NCI-H1436 treated with DMSO at 0.1 percent for 48 hours (cell line): ENCODE data around the gene RSRC2.
"Not testable (repeated sequence)": the region's sequence is repeated elsewhere in the genome, so short reads cannot be mapped to it uniquely, and the experiment has no call there.

ENCODE experiments used
- DNase-seq: peaks from one replicate; lab custom pipeline; 2025; lab: John Stamatoyannopoulos, UW

RSRC2 gene, protein sequence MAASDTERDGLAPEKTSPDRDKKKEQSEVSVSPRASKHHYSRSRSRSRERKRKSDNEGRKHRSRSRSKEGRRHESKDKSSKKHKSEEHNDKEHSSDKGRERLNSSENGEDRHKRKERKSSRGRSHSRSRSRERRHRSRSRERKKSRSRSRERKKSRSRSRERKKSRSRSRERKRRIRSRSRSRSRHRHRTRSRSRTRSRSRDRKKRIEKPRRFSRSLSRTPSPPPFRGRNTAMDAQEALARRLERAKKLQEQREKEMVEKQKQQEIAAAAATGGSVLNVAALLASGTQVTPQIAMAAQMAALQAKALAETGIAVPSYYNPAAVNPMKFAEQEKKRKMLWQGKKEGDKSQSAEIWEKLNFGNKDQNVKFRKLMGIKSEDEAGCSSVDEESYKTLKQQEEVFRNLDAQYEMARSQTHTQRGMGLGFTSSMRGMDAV

DNA sequence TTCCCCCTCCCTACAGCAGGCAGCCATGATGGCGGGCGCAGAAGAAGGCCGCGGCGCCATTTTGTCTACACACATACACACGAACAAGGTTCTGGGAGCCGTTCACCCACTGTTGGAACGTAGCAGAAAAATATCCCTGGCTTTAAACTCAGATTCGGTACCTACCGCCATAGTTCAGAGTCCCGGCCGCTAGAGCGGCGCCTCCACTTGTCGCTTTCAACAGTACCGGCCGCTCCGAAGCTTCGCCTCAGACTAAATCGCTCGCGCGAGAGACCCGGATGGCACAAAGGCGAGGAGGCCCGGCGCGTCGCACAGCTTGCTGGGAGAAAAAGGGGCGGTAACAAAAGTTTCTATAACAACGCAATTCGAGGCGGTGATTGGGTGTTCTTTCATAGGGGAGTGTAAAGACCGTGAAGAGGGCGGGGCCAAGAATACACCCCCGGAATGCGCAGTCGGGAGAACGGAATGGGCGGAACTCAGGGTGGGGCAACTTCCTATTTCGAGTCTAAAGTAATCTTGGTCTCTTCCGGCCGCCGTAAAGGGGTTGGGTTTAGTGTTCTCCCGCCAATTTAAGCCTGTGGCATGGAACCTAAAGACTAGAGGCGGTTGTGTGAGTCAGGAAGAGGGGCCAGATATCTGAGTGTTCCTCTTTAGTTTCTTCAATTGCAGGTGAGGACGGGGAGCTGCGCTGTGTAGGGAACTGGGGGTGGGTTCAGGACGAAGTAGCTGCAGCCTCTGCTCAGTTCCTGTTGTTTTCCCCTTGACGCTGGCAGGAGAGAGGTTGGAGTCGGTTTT, at the start of gene RSRC2, which contains the start of gene KNTC1:
TSS of gene RSRC2 (minus strand) at position 254 of the 795 bp plus-strand sequence. CDS start at position 171, 83 bp downstream.
TSS of gene KNTC1 (plus strand) at position 567 of the 795 bp plus-strand sequence. CDS start 2,815 bp downstream, outside the sequence.
- peak; percentile 98 for DNase-seq

DNA sequence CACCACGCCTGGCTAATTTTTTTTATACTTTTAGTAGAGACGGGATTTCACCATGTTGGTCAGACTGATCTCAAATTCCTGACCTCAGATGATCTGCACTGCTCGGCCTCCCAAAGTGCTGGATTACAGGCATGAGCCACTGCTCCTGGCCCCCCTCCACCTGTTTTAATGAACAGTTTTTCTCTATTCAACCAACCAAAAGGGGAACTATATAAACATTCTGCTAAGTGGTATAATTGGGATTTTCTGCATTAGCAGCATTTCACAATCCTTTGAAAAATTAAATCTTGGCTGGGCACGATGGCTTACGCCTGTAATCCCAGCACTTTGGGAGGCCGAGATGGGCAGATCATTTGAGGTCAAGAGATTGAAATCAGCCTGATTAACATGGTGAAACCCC, 45.1 kb upstream of the RSRC2 start:
- DNase-seq: no peak

DNA sequence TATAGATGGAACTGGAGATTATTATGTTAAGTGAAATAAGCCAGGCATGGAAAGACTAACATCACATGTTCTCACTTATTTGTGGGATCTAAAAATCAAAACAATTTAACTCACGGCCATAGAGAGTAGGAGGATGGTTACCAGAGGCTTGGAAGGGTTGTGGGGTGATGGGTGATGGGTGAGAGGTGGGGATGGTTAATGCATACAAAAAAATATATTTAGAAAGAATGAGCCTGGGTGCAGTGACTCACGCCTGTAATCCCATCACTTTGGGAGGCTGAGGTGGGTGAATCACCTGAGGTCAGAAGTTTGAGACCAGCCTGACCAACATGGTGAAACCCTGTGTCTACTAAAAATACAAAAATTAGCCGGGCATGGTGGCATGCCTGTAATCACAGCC, 43.3 kb upstream of the RSRC2 start:
- DNase-seq: not testable (repeated sequence)

DNA sequence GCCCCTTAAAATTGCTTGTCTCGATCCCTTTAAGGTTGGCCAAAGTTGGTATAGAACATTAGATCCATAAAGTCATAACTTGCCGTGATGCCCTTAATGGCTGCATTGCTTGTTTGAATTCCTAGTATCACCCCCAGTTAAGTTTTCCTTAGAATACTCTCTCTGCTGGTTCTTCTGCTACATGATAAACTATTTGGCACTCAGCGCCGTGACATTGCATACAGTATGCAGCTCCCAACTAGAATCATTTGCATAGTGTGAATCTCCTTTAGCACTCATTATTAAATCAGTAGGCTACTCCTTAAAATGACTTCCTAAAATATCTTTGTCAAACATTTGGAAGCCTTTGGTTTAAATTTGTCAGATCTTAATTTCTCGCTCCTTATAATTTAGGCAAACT, 42.6 kb upstream of the RSRC2 start:
- no peak for DNase-seq

DNA sequence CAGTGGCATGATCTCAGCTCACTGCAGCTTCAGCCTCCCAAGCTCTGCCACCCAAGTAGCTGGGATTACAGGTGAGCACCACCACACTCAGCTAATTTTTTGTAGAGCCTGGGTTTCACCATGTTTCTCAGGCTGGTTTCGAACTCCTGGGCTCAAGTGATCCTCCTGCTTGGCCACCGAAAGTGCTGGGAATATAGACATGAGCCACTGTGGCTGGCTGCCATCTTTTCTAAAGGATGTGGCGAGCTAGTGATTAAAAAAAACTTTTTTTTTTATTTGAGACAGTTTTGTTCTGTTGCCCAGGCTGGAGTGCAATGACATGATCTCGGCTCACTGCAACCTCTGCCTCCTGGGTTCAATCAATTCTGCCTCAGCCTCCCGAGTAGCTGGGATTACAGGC, 40.1 kb upstream of the RSRC2 start:
- not testable (repeated sequence) for DNase-seq

DNA sequence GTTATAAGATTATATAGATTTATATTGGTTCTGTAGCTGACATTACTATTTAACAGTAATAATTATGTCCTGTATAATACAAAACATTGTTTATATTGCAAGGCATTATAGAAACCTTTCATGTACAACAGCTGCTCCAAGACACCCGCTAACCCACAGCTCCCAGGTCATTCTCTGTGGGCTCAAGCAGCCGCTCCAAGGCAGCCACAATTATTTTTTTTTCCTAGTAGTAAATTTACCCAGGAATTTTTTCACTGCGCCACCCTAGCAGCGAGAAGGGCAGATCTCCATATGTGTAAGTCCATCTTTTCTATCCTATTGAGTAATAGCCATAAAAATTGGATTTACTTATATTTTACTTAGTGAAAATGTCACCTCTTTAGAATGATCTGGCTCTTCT, 36.6 kb upstream of the RSRC2 start:
- no peak for DNase-seq

DNA sequence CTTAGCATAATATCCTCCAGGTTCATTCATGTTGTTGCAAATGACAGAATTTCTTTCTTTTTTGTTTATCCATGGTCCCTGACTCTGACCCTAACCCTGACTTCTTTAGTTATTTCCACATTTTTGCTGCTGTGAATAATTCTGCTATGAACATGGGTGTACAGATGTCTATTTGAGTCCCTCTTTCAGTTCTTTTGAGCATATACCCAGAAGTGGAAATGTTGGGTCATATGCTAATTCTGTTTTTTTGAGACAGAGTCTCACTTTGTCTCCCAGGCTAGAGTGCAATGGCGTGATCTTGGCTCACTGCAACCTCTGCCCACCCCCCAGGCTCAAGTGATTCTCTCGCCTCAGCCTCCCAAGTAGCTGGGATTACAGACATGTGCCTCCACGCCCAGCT, 33.4 kb upstream of the RSRC2 start:
- DNase-seq: no peak

DNA sequence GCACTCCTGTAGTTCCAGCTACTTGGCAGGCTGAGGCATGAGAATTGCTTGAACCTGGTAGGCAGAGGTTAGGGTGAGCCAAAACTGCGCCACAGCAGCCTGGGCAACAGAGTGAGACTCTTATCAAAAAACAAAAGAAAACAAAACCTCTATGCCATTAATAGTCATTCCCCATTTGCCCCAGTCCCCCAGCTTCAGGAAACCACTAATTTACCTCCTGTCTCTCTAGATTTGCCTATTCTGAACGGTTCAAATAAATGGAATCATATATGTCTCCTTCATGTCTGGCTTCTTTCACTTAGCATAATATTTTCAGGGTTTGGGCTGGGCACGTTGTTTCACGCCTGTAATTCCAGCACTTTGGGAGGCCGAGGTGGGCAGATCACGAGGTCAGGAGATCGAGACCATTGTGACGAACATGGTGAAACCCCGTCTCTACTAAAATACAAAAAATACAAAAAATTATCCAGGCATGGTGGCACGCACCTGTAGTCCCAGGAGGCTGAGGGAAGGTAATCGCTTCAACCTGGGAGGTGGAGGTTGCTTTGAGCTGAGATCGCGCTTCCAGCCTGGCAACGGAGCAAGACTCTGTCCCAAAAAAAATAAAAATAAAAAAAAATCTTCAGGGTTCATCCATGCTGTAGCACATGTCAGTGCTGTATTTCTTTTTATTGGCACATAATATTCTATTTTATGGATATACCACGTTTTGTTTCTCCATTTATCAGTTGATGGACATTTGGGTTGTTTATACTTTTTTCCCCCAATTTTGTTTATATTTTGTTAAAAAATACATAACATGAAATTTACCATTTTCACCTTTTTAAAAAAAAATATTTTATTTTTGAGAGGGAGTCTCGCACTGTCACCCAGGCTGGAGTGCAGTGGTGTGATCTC, 32.3 kb upstream of the RSRC2 start:
- no peak for DNase-seq

DNA sequence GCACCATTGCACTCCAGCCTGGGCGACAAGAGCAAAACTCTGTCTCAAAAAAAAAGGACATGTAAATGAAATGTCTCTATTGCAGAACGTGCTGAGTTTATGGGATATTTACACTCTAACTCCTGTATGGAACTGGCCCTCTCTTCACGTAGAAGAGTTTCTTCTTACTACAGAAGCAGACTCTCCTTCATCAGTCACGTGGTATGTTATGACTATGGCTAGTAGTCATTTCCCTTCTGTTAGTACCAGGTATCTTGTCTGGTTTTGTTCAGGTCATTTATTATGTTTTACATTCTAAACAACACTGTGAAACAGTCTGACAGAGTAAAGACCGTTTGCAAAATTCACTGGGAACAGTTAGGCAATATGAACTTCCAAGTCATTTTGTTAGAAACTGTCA, 20.6 kb upstream of the RSRC2 start:
- DNase-seq: no peak

DNA sequence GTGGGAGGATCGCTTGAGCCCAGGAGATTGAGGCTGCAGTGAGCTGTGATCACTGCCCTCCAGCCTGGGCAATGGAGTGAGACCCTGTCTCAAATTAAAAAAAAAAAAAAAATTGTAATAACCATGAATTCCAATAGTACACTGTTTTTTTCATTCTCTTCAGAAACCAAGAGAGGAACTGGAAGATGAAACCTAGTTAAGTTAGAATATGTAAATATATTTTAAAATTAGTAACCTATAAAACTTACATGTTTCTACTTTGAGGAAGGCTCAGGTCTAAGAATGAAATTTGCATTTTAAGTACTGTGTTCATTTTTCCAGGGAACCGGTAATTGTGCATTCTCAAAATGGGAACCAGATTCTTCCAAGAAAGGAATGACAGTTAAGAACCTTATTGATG, 19.1 kb upstream of the RSRC2 start:
- no peak for DNase-seq

DNA sequence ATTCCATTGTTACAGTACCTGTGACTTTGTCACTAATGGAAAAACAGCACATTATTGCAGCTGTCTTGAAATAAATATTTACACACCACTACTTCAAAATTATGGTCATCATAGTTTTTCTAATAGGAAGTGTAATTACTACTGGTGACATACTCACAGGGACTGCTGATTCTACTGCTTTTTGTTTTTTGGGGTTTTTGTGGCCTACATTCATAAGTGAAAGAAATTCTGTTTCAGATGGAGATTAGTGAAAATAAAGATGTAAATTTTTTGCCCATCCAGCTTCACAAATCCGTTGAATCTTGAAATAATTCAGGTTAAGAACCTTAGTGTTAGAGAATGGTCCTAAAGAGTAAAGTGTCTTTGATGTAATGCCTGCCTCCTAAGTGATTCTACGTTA, 17.8 kb upstream of the RSRC2 start:
- DNase-seq: no peak

DNA sequence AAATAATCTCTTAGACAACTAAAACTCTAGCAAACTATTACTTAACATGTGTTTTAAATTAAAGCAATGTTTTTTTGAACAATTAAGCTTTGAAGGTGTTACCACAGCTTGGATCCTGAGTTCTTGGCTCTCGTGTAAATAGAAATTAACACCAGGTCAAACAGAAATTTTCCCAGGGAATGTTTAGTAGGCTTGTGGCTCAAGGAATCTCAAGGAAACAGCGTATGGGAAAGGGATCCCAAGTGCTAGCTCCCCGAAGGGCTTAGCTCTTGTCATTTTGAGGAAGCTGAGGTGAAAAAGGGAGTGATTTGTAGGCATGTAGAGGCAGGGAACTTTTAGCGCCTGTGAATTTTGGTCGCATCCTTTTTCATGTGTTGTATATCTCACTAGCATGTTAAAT, 11.8 kb upstream of the RSRC2 start:
- no peak for DNase-seq

DNA sequence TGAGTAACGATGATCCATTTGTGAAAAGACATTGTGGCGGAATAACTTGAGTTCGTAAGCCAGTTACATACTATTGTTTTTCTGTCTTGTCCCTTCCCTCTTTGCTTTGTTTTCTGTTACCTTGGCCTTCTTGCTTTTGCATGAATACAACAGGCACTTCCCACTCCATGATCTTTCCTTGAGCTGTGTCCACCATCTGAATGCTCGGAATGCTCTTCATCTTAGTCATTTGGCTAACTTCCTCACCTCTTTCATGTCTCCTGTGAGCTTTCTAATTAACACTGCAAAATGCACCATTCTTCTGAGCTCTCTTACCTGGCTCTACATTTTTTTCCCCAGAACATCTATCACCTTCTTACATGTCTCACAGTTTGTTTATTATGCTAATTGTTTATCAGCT, 10.3 kb upstream of the RSRC2 start:
- no peak for DNase-seq

DNA sequence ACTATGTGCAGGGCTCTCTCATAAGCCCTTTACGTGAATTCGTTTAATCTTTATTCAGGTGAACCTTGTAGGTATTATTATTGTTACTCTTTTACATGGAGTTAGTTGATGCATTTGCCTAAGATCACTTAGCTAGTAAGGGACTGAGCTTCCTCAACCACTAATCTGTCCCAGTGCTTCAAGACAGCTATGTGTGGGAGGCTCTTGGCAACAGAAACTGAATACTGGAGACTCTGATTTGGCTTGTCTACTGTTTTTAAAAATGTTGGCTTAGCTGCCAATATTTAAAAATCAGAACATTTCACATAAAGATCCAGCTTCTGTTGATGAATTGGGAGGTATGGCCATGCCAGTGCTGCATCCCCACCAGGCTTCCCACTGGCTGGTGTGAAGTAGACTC, 7.1 kb upstream of the RSRC2 start:
- DNase-seq: no peak

DNA sequence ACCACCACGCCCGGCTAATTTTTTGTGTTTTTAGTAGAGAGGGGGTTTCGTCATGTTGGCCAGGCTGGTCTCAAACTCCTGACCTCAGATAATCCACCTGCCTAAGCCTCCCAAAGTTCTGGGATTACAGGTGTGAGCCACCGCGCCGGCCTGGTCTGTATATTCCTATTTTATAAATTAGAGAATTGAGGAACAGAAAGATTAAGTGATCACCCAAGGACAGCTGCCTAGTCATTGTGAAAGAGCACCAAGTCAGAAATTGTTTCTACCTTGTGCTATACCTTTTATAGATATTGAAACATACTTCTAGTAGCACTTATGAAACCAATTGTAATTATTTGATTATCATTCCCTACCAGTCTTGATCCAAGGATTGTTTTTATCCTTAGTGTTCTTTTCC, 2.3 kb upstream of the RSRC2 start:
- no peak for DNase-seq

DNA sequence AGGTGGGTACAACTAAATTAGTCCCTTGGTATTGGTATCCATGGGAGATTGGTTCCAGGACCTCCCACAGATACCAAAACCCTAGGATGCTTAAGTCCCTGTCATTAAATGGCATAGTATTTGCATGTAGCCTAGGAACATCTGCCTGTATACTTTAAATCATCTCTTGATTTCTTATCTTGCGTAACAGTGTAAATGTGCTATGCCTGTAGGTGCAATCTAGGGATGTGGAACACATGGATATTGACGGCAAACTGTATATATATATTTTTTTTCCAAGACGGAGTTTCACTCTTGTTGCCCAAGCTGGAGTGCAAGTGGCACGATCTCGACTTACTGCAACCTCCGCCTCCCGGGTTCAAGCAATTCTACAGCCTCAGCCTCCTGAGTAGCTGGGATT, 1.8 kb upstream of the RSRC2 start:
- no peak for DNase-seq

DNA sequence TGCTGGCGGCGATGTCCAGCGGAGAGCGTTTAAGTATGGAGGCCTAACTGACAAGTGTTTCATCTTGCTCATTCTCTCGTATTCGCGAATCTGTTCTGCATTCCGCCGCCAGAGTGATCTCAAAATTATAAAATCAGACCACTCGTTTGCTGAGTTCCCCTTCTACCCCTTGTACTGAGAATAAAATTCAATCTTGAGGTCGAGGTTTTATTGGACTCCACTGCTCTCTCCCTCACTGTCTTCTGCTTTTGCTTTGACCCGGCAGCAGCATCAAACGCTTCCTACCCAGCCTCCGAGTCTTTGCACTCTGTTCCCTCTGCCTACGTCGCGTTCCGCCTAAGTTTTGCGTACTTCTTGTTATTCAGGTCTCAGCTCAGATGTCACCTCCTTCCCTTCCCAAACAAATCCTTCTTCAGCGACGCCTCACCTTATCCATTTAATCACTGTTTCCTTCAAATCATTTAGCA, 775 bp upstream of the RSRC2 start:
- no peak for DNase-seq

DNA sequence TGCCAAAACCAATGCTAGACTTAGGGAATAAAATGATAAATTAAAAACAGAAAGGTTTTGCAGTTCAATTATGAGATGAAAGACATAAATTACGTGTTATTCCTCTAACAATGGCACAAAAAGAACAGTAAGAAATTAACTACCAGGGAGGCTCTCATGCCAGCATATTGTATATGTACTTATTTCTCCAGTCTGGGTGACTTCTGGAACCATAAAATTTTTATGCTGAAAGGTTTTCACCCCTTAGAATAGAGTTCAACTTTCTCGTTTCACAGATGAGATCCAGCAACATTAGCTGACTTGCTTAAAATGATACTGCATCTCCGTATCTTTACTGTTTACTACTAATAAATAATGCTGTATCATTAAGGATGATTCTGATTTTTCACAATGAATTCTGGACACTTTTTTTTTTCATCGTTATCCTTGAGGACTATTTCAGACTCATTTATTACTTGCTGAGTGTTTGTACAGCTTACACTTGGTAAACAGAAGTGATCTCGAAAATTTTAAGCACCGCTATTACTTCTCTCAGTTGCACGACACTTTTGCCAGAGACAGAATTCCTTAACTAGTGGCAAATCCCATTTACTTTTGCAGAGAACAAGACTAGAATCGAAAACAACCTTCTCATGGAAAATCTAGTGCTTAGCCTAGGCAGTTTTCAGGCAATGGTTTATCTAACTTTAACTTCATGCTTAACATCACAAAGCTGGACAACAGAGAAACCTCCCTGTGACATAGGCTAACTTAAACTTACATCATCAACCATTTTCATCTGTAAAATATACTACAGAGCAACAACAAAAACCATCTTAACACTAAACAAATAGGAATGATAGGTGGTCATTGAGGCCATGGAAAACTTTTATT, 2.7 kb downstream of the RSRC2 start:
- no peak for DNase-seq

DNA sequence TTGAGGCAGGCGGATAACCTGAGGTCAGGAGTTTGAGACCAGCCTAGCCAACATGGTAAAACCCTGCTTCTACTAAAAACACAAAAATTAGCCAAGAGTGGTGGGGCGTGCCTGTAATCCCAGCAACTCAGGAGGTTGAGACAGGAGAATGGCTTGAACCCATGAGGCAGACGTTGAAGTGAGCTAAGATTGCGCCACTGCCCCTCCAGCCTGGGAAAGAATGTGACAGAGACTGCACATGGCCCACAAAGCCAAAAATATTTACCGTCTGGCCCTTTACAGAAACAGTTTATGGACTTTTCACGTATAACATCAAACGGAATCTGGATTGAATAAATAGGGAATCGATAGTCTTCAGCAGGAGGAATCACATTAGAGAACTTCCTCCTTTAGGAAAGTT, 3.5 kb downstream of the RSRC2 start:
- DNase-seq: no peak

DNA sequence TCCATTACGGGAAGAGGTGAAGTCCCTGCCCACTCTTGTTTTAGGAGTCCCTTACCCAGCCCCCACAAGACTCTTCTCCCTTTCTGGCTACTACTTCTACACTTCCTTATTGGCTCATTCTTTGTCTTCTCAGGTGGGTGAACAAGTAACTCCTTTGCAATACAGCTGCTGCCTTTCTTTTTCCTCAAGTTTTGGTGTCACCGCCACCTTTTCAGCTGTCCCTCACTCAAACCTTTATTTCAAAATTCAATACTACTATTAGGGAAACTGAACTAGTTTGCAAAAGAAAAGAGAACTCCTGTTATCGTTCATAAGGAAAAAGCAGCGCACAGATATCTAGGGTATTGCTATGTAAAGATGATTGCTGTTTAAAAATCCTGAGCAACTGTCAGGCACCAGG, 6.1 kb downstream of the RSRC2 start:
- no peak for DNase-seq

DNA sequence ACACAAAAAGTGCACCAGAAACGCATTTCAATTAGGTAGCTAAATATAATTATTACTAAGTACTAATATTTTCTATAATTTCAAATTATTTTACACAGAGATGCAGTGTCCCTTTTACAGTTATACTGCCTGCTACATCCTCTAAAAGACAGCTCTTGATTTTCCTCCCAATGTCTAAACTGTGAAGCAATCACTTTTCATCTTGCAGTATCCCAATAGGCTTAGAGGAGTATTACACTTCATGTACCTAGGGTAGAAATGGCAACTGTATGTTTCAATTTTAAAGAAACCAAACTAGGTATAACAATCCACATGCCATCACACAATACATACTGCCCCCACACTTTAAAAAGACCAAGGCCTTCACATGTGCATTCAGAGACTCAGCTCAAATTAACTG, 7.3 kb downstream of the RSRC2 start:
- no peak for DNase-seq
